GM19395 (cell line): ENCODE data around the gene C11orf21.
"Not testable (repeated sequence)": the region's sequence is repeated elsewhere in the genome, so short reads cannot be mapped to it uniquely, and the experiment has no call there.

Source experiments
- ATAC-seq: cut with Tn5 transposase; IDR thresholded peaks from one replicate; pipeline ENCODE4 v1.9.1; 2021; ENCODE audit warnings: mild to moderate bottlenecking, moderate library complexity; ENCODE audit not compliant: unreplicated experiment

C11orf21 gene

GRCh38 chr11:2298131-2298794 lies 3.5 kb downstream of the C11orf21 start:
- ATAC-seq, result no peak

GRCh38 chr11:2297623-2298030 lies 4.1 kb downstream of the C11orf21 start:
- ATAC-seq, result no peak

- ATAC-seq, result no peak
Measured at GRCh38 chr11:2296913-2297622, 4.7 kb downstream of the C11orf21 start.

GRCh38 chr11:2295971-2296912 lies 5.5 kb downstream of the C11orf21 start:
- no peak for ATAC-seq

- ATAC-seq, result no peak
Measured at GRCh38 chr11:2294926-2295290, 6.8 kb downstream of the C11orf21 start.

- no peak for ATAC-seq
Measured at GRCh38 chr11:2293984-2294925, 7.5 kb downstream of the C11orf21 start.

GRCh38 chr11:2293531-2293971 lies 8.2 kb downstream of the C11orf21 start:
- ATAC-seq, result no peak

GRCh38 chr11:2290351-2290841 lies 11.3 kb downstream of the C11orf21 start:
- no peak for ATAC-seq

- no peak for ATAC-seq
Measured at GRCh38 chr11:2289859-2290258, 11.9 kb downstream of the C11orf21 start.

- ATAC-seq, result no peak
Measured at GRCh38 chr11:2289350-2289749, 12.4 kb downstream of the C11orf21 start.

GRCh38 chr11:2287091-2287490 lies 14.6 kb downstream of the C11orf21 start:
- ATAC-seq, result no peak

- ATAC-seq, result not testable (repeated sequence)
Measured at GRCh38 chr11:2286350-2286749, 15.4 kb downstream of the C11orf21 start.

- no peak for ATAC-seq
Measured at GRCh38 chr11:2280208-2280607, 21.5 kb downstream of the C11orf21 start.

- ATAC-seq, result no peak
Measured at GRCh38 chr11:2277933-2278523, 23.7 kb downstream of the C11orf21 start.

- ATAC-seq, result no peak
Measured at GRCh38 chr11:2277008-2277346, 24.7 kb downstream of the C11orf21 start.

- ATAC-seq, result no peak
Measured at GRCh38 chr11:2276280-2277007, 25.3 kb downstream of the C11orf21 start.

- no peak for ATAC-seq
Measured at GRCh38 chr11:2275334-2276279, 26.1 kb downstream of the C11orf21 start.

- ATAC-seq, result no peak
Measured at GRCh38 chr11:2273771-2274170, 27.9 kb downstream of the C11orf21 start.
